Activated CD8-positive, alpha-beta memory T cell treated with anti-CD3 and anti-CD28 coated beads, Interleukin-2, amount 10 ng/mL, durations not matched to agents 7 days and 5 days (primary cell): Measurements from ENCODE around the gene C6orf89. TPM values are rescaled to one million over a fixed set of nuclear protein-coding genes. Genes with fewer than 3 reads are reported as not detected.

ENCODE experiments used
- ATAC-seq: fragments of 150-1000 bp; cut with Tn5 transposase; one replicate; pipeline ENCODE4 v1.10.0; 2021; ENCODE audit warnings: moderate library complexity
- CTCF ChIA-PET: fragments of 350-600 bp; sonication (Branson Sonifier 250); formaldehyde crosslinking; loops from one replicate; lab custom pipeline; 2021; ENCODE audit warnings: antibody characterized with exemption; lab: Charles Lee
- DNase-seq: peaks from one replicate; pipeline ENCODE4 v3.0.0-alpha.2; 2020
- H3K27ac Mint-ChIP-seq: one replicate; pipeline ENCODE4 v1.8.0; 2021; ENCODE audit warnings: mild to moderate bottlenecking, mixed read lengths
- H3K27me3 Mint-ChIP-seq: one replicate; pipeline ENCODE4 v1.8.0; 2021; ENCODE audit warnings: mixed read lengths
- H3K36me3 Mint-ChIP-seq: one replicate; pipeline ENCODE4 v1.8.0; 2021; ENCODE audit warnings: mild to moderate bottlenecking, mixed read lengths
- H3K4me1 Mint-ChIP-seq: one replicate; pipeline ENCODE4 v1.8.0; 2021; ENCODE audit warnings: mixed read lengths
- H3K4me3 Mint-ChIP-seq: one replicate; pipeline ENCODE4 v1.8.0; 2021; ENCODE audit warnings: mild to moderate bottlenecking, moderate library complexity, mixed read lengths
- H3K9me3 Mint-ChIP-seq: one replicate; pipeline ENCODE4 v1.8.0; 2022; ENCODE audit warnings: low read depth, mixed read lengths
- total RNA-seq, 2 experiments: library from RNA; stranded (reverse); gene quantifications; one replicate each; pipeline ENCODE4 v1.2.3, GENCODE V29; 2021

The C6orf89 gene
- total RNA-seq, 2 experiments from 2014 or later = 46.4 to 47.7 TPM

DNA sequence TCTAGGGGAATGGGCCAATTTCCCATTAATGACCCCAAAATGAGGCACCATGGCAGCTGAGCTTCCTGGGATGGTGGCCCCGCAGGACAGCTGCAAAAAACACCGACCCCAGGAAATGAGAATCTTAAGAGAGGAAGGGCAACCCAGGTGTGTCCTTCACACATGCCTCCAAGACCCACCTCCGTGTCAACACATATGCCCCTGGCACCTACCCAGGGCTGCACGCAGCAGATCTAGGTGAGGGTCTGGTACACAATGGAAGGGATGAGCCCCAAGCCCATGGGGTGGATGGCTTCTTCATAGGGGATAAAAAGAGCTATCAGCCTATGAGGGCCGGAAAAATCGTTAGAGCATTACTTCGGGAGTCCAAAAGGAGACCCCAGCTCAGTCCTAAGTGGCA, 90.8 kb downstream of the C6orf89 start:
- DNase-seq (no peak), ATAC-seq (no peak)
- CTCF ChIA-PET = interaction anchor here (1.1 to 2.8 kb wide), 4 partner anchors 10 to 91 kb away, joined by 3 to 9 read pairs (median 6); partner anchors contain the start of genes C6orf89 and MTCH1
- peaks cover 50% of the 10 kb centered on the region for H3K36me3 Mint-ChIP-seq
- H3K9me3 Mint-ChIP-seq = no peaks in the 10 kb centered on the region
- H3K4me3 Mint-ChIP-seq = no peak overlapping the region
- peaks cover 15% of the 10 kb centered on the region for H3K4me1 Mint-ChIP-seq
- H3K27me3 Mint-ChIP-seq = no peaks in the 10 kb centered on the region
- no peak overlapping the region for H3K27ac Mint-ChIP-seq

DNA sequence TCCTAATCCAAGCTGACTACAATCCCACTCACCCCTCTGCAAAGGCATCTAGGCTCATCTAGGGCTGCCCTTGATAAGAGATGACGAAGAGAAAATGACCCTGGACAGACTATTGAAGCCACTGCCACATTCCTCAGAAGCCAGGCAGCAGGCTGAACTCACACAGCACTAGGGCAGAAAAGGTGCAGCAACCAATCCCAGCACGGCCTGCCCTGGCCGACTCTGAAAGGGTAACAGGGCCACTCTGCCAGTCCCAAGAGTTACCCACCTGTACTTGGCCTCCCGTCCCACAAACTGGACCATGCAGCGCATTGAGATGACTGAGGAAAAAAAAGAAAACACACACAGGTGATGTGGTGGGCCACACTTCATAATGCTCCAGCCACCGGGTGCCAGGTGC, 91.2 kb downstream of the C6orf89 start:
- DNase-seq (no peak), ATAC-seq (no peak)
- Mint-ChIP-seq H3K4me3 (no peak overlapping the region), H3K4me1 (peaks cover 18% of the 10 kb centered on the region), H3K36me3 (peaks cover 54% of the 10 kb centered on the region), H3K27me3 (no peaks in the 10 kb centered on the region), H3K9me3 (no peaks in the 10 kb centered on the region), H3K27ac (no peak overlapping the region)
- CTCF ChIA-PET = interaction anchor here (1.1 to 2.8 kb wide), 8 partner anchors 8 to 233 kb away, joined by 3 to 9 read pairs (median 4); partner anchors contain the start of genes C6orf89 and MTCH1

- H3K9me3 Mint-ChIP-seq = no peaks in the 10 kb centered on the region
- CTCF ChIA-PET = interaction anchor here (0.9 to 2.8 kb wide), 8 partner anchors 8 to 232 kb away, joined by 3 to 9 read pairs (median 4); partner anchors contain the start of gene C6orf89
- H3K27ac Mint-ChIP-seq = no peak overlapping the region
- H3K27me3 Mint-ChIP-seq = no peaks in the 10 kb centered on the region
- DNase-seq = no peak
- H3K36me3 Mint-ChIP-seq = peaks cover 54% of the 10 kb centered on the region
- no peak for ATAC-seq
- H3K4me1 Mint-ChIP-seq = peaks cover 21% of the 10 kb centered on the region
- H3K4me3 Mint-ChIP-seq = no peak overlapping the region
Observed at GRCh38 chr6:36977470-36977941, 91.8 kb downstream of the C6orf89 start.

Other genes starting within 250 kb of the C6orf89 start
- 100 to 1,000 TPM in 1 of 2 experiments, 10 to 100 TPM in 1; 67.5 to 109 TPM for gene CDKN1A, start 207.2 kb upstream of the C6orf89 start, total RNA-seq
- not detected for gene RAB44, start 188.1 kb upstream of the C6orf89 start, total RNA-seq
- gene CPNE5, start 46.5 kb upstream of the C6orf89 start, total RNA-seq = under 1 TPM; 0.79 to 0.94 TPM
- gene PPIL1, start 11.1 kb upstream of the C6orf89 start, total RNA-seq = 10 to 100 TPM; 30.8 to 39.9 TPM
- 1 to 10 TPM in 1 of 2 experiments, under 1 TPM in 1; 0.37 to 2.0 TPM for gene PI16, start 68.8 kb downstream of the C6orf89 start, total RNA-seq
- gene MTCH1, start 100.2 kb downstream of the C6orf89 start, total RNA-seq = 100 to 1,000 TPM; 125 to 167 TPM
- 10 to 100 TPM; 15.6 to 26.3 TPM for gene FGD2, start 119.7 kb downstream of the C6orf89 start, total RNA-seq